ENCODE results near the gene EIF2AK2.
"Not testable (repeated sequence)": the region's sequence is repeated elsewhere in the genome, so short reads cannot be mapped to it uniquely, and the experiment has no call there.

EIF2AK2 gene

DNA sequence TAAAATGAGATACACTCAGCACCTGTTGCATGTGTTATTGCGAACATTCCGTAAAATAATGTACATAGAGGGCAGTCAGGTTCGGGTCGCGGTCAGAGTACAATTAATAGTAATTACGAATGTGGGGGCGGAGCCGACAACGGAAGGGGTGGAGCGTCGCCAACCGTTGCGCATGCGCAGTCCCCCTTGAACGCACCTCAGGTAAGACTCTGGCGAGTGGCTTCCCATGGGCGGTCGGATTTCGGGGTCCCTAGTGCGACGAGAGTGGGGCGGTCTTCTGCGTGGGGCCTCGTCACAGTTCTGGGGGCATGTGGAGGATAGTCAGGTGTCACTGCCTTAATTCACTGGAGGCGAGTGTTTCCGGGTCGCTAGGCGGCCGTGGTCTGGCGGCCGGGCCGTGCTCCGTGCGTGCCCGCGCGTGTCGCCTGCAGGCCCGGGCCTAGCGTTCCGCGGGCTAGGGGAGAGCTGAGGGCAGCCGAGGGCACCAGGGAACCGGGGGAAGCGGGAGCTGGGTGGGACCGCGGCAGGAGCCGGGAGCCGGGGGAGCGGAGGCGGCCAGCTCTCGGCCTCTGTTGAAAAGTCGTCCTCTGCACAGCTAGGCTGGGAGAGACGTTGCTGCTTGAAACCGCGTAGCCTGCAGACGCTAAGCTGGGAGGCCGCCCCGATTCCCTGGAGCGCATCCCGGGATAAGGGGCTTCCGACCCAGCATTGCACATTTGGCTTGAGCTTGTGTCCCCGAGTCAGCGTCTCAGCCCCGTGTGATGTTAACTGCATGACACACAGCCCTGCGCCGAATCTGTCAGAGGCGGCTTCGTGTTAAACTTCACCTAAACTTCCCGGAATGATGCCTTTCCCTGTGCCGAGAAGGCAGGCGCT, 39.8 kb upstream of the EIF2AK2 start, which contains the start of gene CEBPZOS:
Gene CEBPZOS (plus strand): TSS at position 177 of the 876 bp plus-strand sequence. CDS start 3,209 bp downstream, outside the sequence.
- peak within 1 kb of the TSS; percentile 90 for H3K9ac ChIP-seq (ENCODE audit: insufficient read length)
- DNase-seq (ENCODE audit: low read depth, low spot score): no peak
- H3K27ac ChIP-seq: peak within 1 kb of the TSS; percentile 70
- TF ChIP-seq POLR2AphosphoS5 (IDR thresholded peaks at IDR 0.05; ENCODE audit: borderline replicate concordance, low read depth, low read length): peak; percentile 93
- no peak for TF ChIP-seq EZH2 (IDR thresholded peaks at IDR 0.05)
- no peak for TF ChIP-seq FOXP2 (optimal IDR thresholded peaks at IDR 0.05; ENCODE audit: control extremely low read depth, extremely low read length, insufficient read depth)
- H3K36me3 ChIP-seq (ENCODE audit: insufficient read depth, low read length): peaks cover 29% of the 10 kb centered on the region
- peak within 1 kb of the TSS; percentile 98 for H3K4me3 ChIP-seq
- no peaks in the 10 kb centered on the region for H3K9me3 ChIP-seq (ENCODE audit: low read depth, low read length)

DNA sequence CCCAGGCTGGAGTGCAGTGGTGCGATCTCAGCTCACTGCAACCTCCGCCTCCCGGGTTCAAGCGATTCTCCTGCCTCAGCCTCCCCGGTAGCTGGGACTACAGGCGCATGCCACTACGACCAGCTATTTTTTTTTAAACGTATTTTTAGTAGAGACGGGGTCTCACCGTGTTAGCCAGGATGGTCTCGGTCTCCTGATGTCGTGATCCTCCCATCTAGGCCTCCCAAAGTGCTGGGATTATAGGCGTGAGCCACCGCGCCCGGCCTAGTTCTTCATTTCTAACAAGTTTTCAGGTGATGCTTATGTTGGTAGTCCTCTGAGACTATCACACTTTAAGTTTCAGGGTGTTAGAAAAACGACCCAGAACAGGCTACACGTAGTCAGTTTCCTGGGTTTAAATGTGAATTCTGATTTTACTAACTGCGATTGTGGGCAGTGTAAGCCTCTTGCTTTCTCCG, 39.1 kb upstream of the EIF2AK2 start:
- peak overlapping the region; percentile 90 for H3K9ac ChIP-seq (ENCODE audit: insufficient read length)
- not testable (repeated sequence) for H3K9me3 ChIP-seq (ENCODE audit: low read depth, low read length); DNase-seq (ENCODE audit: low read depth, low spot score); H3K27ac ChIP-seq
- H3K36me3 ChIP-seq (ENCODE audit: insufficient read depth, low read length): peaks cover 22% of the 10 kb centered on the region
- peak overlapping the region; percentile 98 for H3K4me3 ChIP-seq

DNA sequence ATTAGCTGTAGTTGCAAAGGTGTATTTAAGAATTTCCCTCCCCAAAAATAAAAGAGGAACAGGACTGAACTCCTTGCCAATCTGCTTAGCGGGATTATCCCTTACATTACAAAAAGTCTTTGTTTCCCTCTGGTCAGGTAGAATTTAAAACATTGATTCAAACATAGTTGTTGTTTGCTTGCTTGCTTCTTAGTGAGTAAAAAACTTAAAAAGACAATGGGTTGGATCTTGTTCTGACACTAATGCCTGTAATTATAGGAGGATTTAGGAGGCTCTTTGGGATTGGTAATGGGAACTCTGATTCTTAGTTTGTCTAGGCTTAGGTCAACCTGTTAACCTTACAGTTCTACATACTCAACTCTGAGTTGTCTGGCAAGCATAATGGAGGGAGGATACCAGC, 35.8 kb upstream of the EIF2AK2 start:
- H3K9me3 ChIP-seq (ENCODE audit: low read depth, low read length): no peaks in the 10 kb centered on the region
- no peak overlapping the region for H3K27ac ChIP-seq
- DNase-seq (ENCODE audit: low read depth, low spot score): no peak
- H3K9ac ChIP-seq (ENCODE audit: insufficient read length): no peak overlapping the region
- H3K36me3 ChIP-seq (ENCODE audit: insufficient read depth, low read length): no peaks in the 10 kb centered on the region
- TF ChIP-seq POLR2AphosphoS5 (IDR thresholded peaks at IDR 0.05; ENCODE audit: borderline replicate concordance, low read depth, low read length) (no peak), FOXP2 (optimal IDR thresholded peaks at IDR 0.05; ENCODE audit: control extremely low read depth, extremely low read length, insufficient read depth) (no peak), EZH2 (IDR thresholded peaks at IDR 0.05) (no peak)
- H3K4me3 ChIP-seq: no peak overlapping the region

GRCh38 chr2:37191747-37192146, 35.0 kb upstream of the EIF2AK2 start:
- Histone ChIP-seq H3K27ac (no peak overlapping the region), H3K9me3 (ENCODE audit: low read depth, low read length) (no peaks in the 10 kb centered on the region), H3K36me3 (ENCODE audit: insufficient read depth, low read length) (no peaks in the 10 kb centered on the region), H3K9ac (ENCODE audit: insufficient read length) (no peak overlapping the region), H3K4me3 (no peak overlapping the region)
- TF ChIP-seq EZH2 (IDR thresholded peaks at IDR 0.05) (no peak), FOXP2 (optimal IDR thresholded peaks at IDR 0.05; ENCODE audit: control extremely low read depth, extremely low read length, insufficient read depth) (no peak), POLR2AphosphoS5 (IDR thresholded peaks at IDR 0.05; ENCODE audit: borderline replicate concordance, low read depth, low read length) (no peak)
- no peak for DNase-seq (ENCODE audit: low read depth, low spot score)

DNA sequence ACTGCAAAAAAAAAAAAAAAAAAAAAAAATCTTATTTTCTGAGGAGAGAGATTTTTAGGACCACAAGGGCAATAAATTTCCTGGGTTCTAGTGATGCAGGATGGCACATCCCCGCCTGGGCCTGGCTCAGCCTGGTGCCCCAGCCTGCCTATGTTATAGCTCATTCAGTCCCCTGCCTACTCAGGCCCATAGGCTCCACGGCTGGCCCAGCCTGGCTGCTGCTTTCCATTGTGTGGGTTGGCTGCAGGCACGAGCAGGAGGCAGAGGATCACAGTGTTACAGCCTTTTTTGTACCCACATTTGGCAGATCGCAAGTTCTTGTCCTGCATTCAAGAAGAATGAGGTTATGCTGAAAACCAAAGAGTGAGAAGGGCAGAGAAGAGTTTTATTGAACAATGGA, 34.5 kb upstream of the EIF2AK2 start:
- no peak overlapping the region for H3K9ac ChIP-seq (ENCODE audit: insufficient read length)
- H3K27ac ChIP-seq: no peak overlapping the region
- TF ChIP-seq POLR2AphosphoS5 (IDR thresholded peaks at IDR 0.05; ENCODE audit: borderline replicate concordance, low read depth, low read length) (no peak), EZH2 (IDR thresholded peaks at IDR 0.05) (no peak), FOXP2 (optimal IDR thresholded peaks at IDR 0.05; ENCODE audit: control extremely low read depth, extremely low read length, insufficient read depth) (no peak)
- H3K9me3 ChIP-seq (ENCODE audit: low read depth, low read length): no peaks in the 10 kb centered on the region
- no peak for DNase-seq (ENCODE audit: low read depth, low spot score)
- no peak overlapping the region for H3K4me3 ChIP-seq
- no peaks in the 10 kb centered on the region for H3K36me3 ChIP-seq (ENCODE audit: insufficient read depth, low read length)

GRCh38 chr2:37190290-37190689, 33.5 kb upstream of the EIF2AK2 start:
- H3K4me3 ChIP-seq: no peak overlapping the region
- no peaks in the 10 kb centered on the region for H3K36me3 ChIP-seq (ENCODE audit: insufficient read depth, low read length)
- no peaks in the 10 kb centered on the region for H3K9me3 ChIP-seq (ENCODE audit: low read depth, low read length)
- H3K9ac ChIP-seq (ENCODE audit: insufficient read length): no peak overlapping the region
- TF ChIP-seq FOXP2 (optimal IDR thresholded peaks at IDR 0.05; ENCODE audit: control extremely low read depth, extremely low read length, insufficient read depth) (no peak), EZH2 (IDR thresholded peaks at IDR 0.05) (no peak), POLR2AphosphoS5 (IDR thresholded peaks at IDR 0.05; ENCODE audit: borderline replicate concordance, low read depth, low read length) (no peak)
- no peak for DNase-seq (ENCODE audit: low read depth, low spot score)
- H3K27ac ChIP-seq: 0 out of 2 replicates have a peak overlapping the region, but pooled peaks have one; percentile 43

- TF ChIP-seq EZH2 (IDR thresholded peaks at IDR 0.05): no peak
- TF ChIP-seq POLR2AphosphoS5 (IDR thresholded peaks at IDR 0.05; ENCODE audit: borderline replicate concordance, low read depth, low read length): no peak
- TF ChIP-seq FOXP2 (optimal IDR thresholded peaks at IDR 0.05; ENCODE audit: control extremely low read depth, extremely low read length, insufficient read depth): no peak
- no peak for DNase-seq (ENCODE audit: low read depth, low spot score)
- Histone ChIP-seq H3K9ac (ENCODE audit: insufficient read length) (no peak overlapping the region), H3K36me3 (ENCODE audit: insufficient read depth, low read length) (no peaks in the 10 kb centered on the region), H3K9me3 (ENCODE audit: low read depth, low read length) (no peaks in the 10 kb centered on the region), H3K4me3 (no peak overlapping the region), H3K27ac (0 out of 2 replicates have a peak overlapping the region, but pooled peaks have one; percentile 43)
Measured at GRCh38 chr2:37189452-37190153, 32.8 kb upstream of the EIF2AK2 start.

GRCh38 chr2:37188570-37188969, 31.8 kb upstream of the EIF2AK2 start, which contains the start of gene SULT6B1:
Gene SULT6B1, minus strand, starts transcription at chr2:37188670. Its CDS starts 30 bp downstream, at chr2:37188640.
- no peak within 1 kb of the TSS for H3K9ac ChIP-seq (ENCODE audit: insufficient read length)
- DNase-seq (ENCODE audit: low read depth, low spot score): no peak
- H3K27ac ChIP-seq: no peak within 1 kb of the TSS
- H3K9me3 ChIP-seq (ENCODE audit: low read depth, low read length): no peaks in the 10 kb centered on the region
- H3K4me3 ChIP-seq: no peak within 1 kb of the TSS
- TF ChIP-seq FOXP2 (optimal IDR thresholded peaks at IDR 0.05; ENCODE audit: control extremely low read depth, extremely low read length, insufficient read depth) (no peak), POLR2AphosphoS5 (IDR thresholded peaks at IDR 0.05; ENCODE audit: borderline replicate concordance, low read depth, low read length) (no peak), EZH2 (IDR thresholded peaks at IDR 0.05) (no peak)
- H3K36me3 ChIP-seq (ENCODE audit: insufficient read depth, low read length): no peaks in the 10 kb centered on the region
